ENCODE results near the gene TSSK3. TPM values are rescaled to one million over a fixed set of nuclear protein-coding genes. Genes with fewer than 3 reads are reported as not detected.
A peak's percentile ranks its signal among the peaks of the same experiment; 100 is the strongest.
"Not testable (repeated sequence)": the region's sequence is repeated elsewhere in the genome, so short reads cannot be mapped to it uniquely, and the experiment has no call there.

TSSK3 gene
- total RNA-seq, 1 experiment from 2014 or later = 0.12 TPM

GRCh38 chr1:32361674-32362473 lies 465 bp upstream of the TSSK3 start:
- DNase-seq (ENCODE audit: low read depth) = peak; percentile 28

- no peak for DNase-seq (ENCODE audit: low read depth)
Measured at GRCh38 chr1:32363713-32364112, 1.4 kb downstream of the TSSK3 start.

- DNase-seq (ENCODE audit: low read depth) = no peak
Measured at GRCh38 chr1:32364836-32365235, 2.5 kb downstream of the TSSK3 start.

- DNase-seq (ENCODE audit: low read depth) = no peak
Measured at GRCh38 chr1:32365445-32365844, 3.1 kb downstream of the TSSK3 start.

- DNase-seq (ENCODE audit: low read depth) = no peak
Measured at GRCh38 chr1:32367912-32368635, 5.7 kb downstream of the TSSK3 start.

GRCh38 chr1:32372149-32372756 lies 9.9 kb downstream of the TSSK3 start:
- DNase-seq (ENCODE audit: low read depth) = no peak

GRCh38 chr1:32373996-32374592 lies 11.8 kb downstream of the TSSK3 start:
- no peak for DNase-seq (ENCODE audit: low read depth)

- DNase-seq (ENCODE audit: low read depth) = no peak
Measured at GRCh38 chr1:32376199-32376598, 13.9 kb downstream of the TSSK3 start.

GRCh38 chr1:32377541-32378220 lies 15.3 kb downstream of the TSSK3 start:
- DNase-seq (ENCODE audit: low read depth) = no peak

GRCh38 chr1:32380057-32380456 lies 17.7 kb downstream of the TSSK3 start:
- no peak for DNase-seq (ENCODE audit: low read depth)

GRCh38 chr1:32386676-32387392 lies 24.5 kb downstream of the TSSK3 start:
- no peak for DNase-seq (ENCODE audit: low read depth)

GRCh38 chr1:32388641-32389040 lies 26.3 kb downstream of the TSSK3 start:
- DNase-seq (ENCODE audit: low read depth) = no peak

- no peak for DNase-seq (ENCODE audit: low read depth)
Measured at GRCh38 chr1:32390904-32391870, 28.8 kb downstream of the TSSK3 start.

GRCh38 chr1:32392325-32392724 lies 30.0 kb downstream of the TSSK3 start:
- DNase-seq (ENCODE audit: low read depth) = no peak

- DNase-seq (ENCODE audit: low read depth) = no peak
Measured at GRCh38 chr1:32393136-32393535, 30.8 kb downstream of the TSSK3 start.

- no peak for DNase-seq (ENCODE audit: low read depth)
Measured at GRCh38 chr1:32393832-32394140, 31.4 kb downstream of the TSSK3 start.

GRCh38 chr1:32394141-32394889 lies 32.0 kb downstream of the TSSK3 start, which contains the start of gene BSDC1:
TSS of gene BSDC1 (minus strand) at chr1:32394441. CDS start at chr1:32394414, 27 bp downstream.
- peak; percentile 99 for DNase-seq (ENCODE audit: low read depth)

GRCh38 chr1:32394890-32395432 lies 32.6 kb downstream of the TSSK3 start:
- DNase-seq (ENCODE audit: low read depth) = no peak

GRCh38 chr1:32396524-32396923 lies 34.2 kb downstream of the TSSK3 start:
- DNase-seq (ENCODE audit: low read depth) = not testable (repeated sequence)
